Lung (tissue), 12 donors: Measurements from ENCODE around the gene PXMP4. TPM values are rescaled to one million over a fixed set of nuclear protein-coding genes. Genes with fewer than 3 reads are reported as not detected.
"Not testable (repeated sequence)": the region's sequence is repeated elsewhere in the genome, so short reads cannot be mapped to it uniquely, and the experiment has no call there.

ENCODE experiments used
- ATAC-seq: fragments of 200-7000 bp; cut with Tn5 transposase; one replicate; pipeline ENCODE4 v1.9.1; 2020; ENCODE audit warnings: moderate number of reproducible peaks; ENCODE audit not compliant: insufficient read depth, low FRiP score
- DNase-seq, 3 donors: peaks; one replicate each; pipeline ENCODE4 v3.0.0-alpha.2; 2013 to 2017
- H3K27ac ChIP-seq, 2 donors: one replicate each; pipeline ENCODE4 v1.5.1; 2013; ENCODE audit warnings: mild to moderate bottlenecking in 2 of 2, moderate library complexity in 2 of 2, control low read depth in 1 of 2, inconsistent platforms in 1 of 2, low read depth in 1 of 2, low read length in 1 of 2
- H3K27me3 ChIP-seq, 3 donors: one replicate each; pipeline ENCODE4 v1.5.1; 2013; ENCODE audit warnings: low read length in 2 of 3; ENCODE audit not compliant: control insufficient read depth in 3 of 3, insufficient read depth in 3 of 3
- H3K36me3 ChIP-seq, 4 donors: one replicate each; pipeline ENCODE4 v1.5.1; 2013; ENCODE audit warnings: low read length in 4 of 4, mild to moderate bottlenecking in 1 of 4, moderate library complexity in 1 of 4; ENCODE audit not compliant: control insufficient read depth in 4 of 4, insufficient read depth in 4 of 4
- H3K4me1 ChIP-seq, 5 donors: one replicate each; pipeline ENCODE4 v1.5.1; 2013; ENCODE audit warnings: low read length in 5 of 5, mild to moderate bottlenecking in 2 of 5, moderate library complexity in 1 of 5; ENCODE audit not compliant: control insufficient read depth in 5 of 5, insufficient read depth in 5 of 5
- H3K4me3 ChIP-seq: one replicate; pipeline ENCODE4 v1.5.1; 2013; ENCODE audit warnings: mild to moderate bottlenecking, control low read depth, moderate library complexity
- H3K9ac ChIP-seq, 2 donors: one replicate each; pipeline ENCODE4 v1.5.1; 2013; ENCODE audit warnings: low read length in 2 of 2, control low read depth in 1 of 2; ENCODE audit not compliant: insufficient read depth in 1 of 2
- H3K9me3 ChIP-seq, 4 donors: one replicate each; pipeline ENCODE4 v1.5.1; 2013; ENCODE audit warnings: low read length in 3 of 4, mild to moderate bottlenecking in 1 of 4, moderate library complexity in 1 of 4; ENCODE audit not compliant: control insufficient read depth in 4 of 4, insufficient read depth in 3 of 4
- CTCF ChIP-seq: IDR thresholded peaks from 2 replicates; pipeline ENCODE4 v1.5.1; 2012; ENCODE audit warnings: mild to moderate bottlenecking; ENCODE audit errors: control extremely low read depth, extremely low read depth
- WGBS, 2 donors: extraction: QIAGEN DNeasy Blood & Tissue Kit; methylation state at CpG; one replicate each; pipeline ENCODE4 v1.1.7; 2013; 5-methylcytosine and 5-hydroxymethylcytosine counted together
- polyA plus RNA-seq, 2 donors: library from polyadenylated mRNA; stranded (reverse); fragments of 200-250 nt; gene quantifications; one replicate each; pipeline ENCODE4 v1.2.1, GENCODE V29; 2013
- total RNA-seq, 2 donors: library from RNA; depleted of rRNA in 1 of 2; stranded (reverse); fragments of >200 nt in 1 of 2; gene quantifications; one replicate each; pipeline ENCODE4 v1.2.1, GENCODE V29; 2014 to 2021
- donor health status: control.
- donor health status: control.
- donor health status: Bipolar disorder and iron deficiency.
- donor health status: healthy.
- donor health status: DM: yes; HTN: yes; CAD: no.

Gene PXMP4
- total and polyA plus RNA-seq, 4 donors: 10.2 to 36.8 (median 26.8) TPM

GRCh38 chr20:33757458-33757857 lies 37.3 kb upstream of the PXMP4 start:
- TF ChIP-seq CTCF: no peak

GRCh38 chr20:33757046-33757445 lies 36.9 kb upstream of the PXMP4 start:
- no peak for ATAC-seq
- peaks cover 8 to 25% (median 20%) of the 10 kb centered on the region in 4 donors for H3K36me3 ChIP-seq
- H3K4me3 ChIP-seq: no peak overlapping the region
- TF ChIP-seq CTCF: no peak
- DNase-seq: no peak
- peaks cover 0 to 6% (median 2%) of the 10 kb centered on the region in 4 donors for H3K9me3 ChIP-seq
- no peaks in the 10 kb centered on the region for H3K27me3 ChIP-seq
- no peaks in the 10 kb centered on the region for H3K4me1 ChIP-seq
- H3K9ac ChIP-seq: no peak overlapping the region
- H3K27ac ChIP-seq: no peak overlapping the region
- 99% methylated on average over 10 of the region's 10 CpGs for WGBS, 2 donors

More at GRCh38 chr20:33757458-33757857, 37.3 kb upstream of the PXMP4 start:
- Histone ChIP-seq H3K9ac (no peak overlapping the region), H3K4me3 (no peak overlapping the region), H3K27me3 (no peaks in the 10 kb centered on the region), H3K36me3 (peaks cover 8 to 23% (median 20%) of the 10 kb centered on the region in 4 donors), H3K27ac (no peak overlapping the region), H3K4me1 (no peaks in the 10 kb centered on the region), H3K9me3 (peaks cover 0 to 6% (median 2%) of the 10 kb centered on the region in 4 donors)
- WGBS, 2 donors: 96 to 100% methylated on average over 1 of the region's 1 CpG
- no peak for ATAC-seq
- no peak for DNase-seq

GRCh38 chr20:33755936-33756490 lies 35.9 kb upstream of the PXMP4 start:
- not testable (repeated sequence) for H3K27ac ChIP-seq, H3K4me1 ChIP-seq, H3K9me3 ChIP-seq, H3K4me3 ChIP-seq, H3K9ac ChIP-seq, ATAC-seq, H3K27me3 ChIP-seq
- peaks cover 11 to 23% (median 18%) of the 10 kb centered on the region in 4 donors for H3K36me3 ChIP-seq
- DNase-seq: peak in 2 of 3 donors; percentile 10 to 35
- 79 to 86% methylated on average over 10 of the region's 10 CpGs for WGBS, 2 donors

- WGBS, 2 donors: 86 to 91% methylated on average over 5 of the region's 5 CpGs
- no peak overlapping the region for H3K27ac ChIP-seq
- DNase-seq: no peak
- H3K4me3 ChIP-seq: no peak overlapping the region
- no peak for ATAC-seq
- H3K27me3 ChIP-seq: no peaks in the 10 kb centered on the region
- H3K4me1 ChIP-seq: no peaks in the 10 kb centered on the region
- no peak overlapping the region for H3K9ac ChIP-seq
- TF ChIP-seq CTCF: no peak
- peaks cover 0 to 6% (median 2%) of the 10 kb centered on the region in 4 donors for H3K9me3 ChIP-seq
- H3K36me3 ChIP-seq: peaks cover 13 to 23% (median 18%) of the 10 kb centered on the region in 4 donors
Measured at GRCh38 chr20:33753763-33754162, 33.7 kb upstream of the PXMP4 start.
